ENCODE data around the gene RFX1. TPM values are rescaled to one million over a fixed set of nuclear protein-coding genes. Genes with fewer than 3 reads are reported as not detected.

Gene RFX1
- total and polyA plus RNA-seq, 2 experiments from 2014 or later: 8.9 to 11.8 TPM

DNA sequence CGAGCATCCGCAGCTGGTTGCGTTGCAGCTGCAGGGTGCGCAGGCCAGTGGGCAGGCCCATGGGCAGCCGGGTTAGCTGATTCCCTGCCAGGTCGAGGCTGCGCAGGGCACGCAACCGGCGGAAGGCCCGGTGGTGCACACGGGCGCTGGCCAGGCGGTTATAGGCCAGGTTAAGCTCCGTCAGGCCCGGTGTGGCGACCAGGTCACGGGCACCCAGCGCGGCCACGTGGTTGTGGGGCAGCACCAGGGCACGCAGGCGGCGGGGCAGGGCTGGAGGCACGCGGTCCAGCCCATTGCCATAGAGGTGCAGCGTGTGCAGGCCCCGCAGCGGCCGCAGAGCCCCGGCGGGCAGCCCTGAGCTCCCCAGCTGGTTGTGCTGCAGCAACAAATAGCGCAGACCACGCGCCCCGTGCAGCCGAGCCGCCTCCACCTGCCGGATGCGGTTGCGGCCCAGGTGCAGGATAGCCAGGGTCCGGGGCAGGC lies 73.2 kb downstream of the RFX1 start:
- H3K27ac Mint-ChIP-seq: peak overlapping the region; percentile 13; the same call in 1 of the 2 replicates
- TF ChIP-seq ETS1 (IDR thresholded peaks at IDR 0.05): no peak
- TF ChIP-seq STAT1 (IDR thresholded peaks at IDR 0.05; ENCODE audit: unreplicated experiment): no peak
- no peak for TF ChIP-seq ZNF331 (CRISPR knock-in tag; IDR thresholded peaks at IDR 0.05; ENCODE audit: low read depth)
- TF ChIP-seq EZH2phosphoT487 (IDR thresholded peaks at IDR 0.05; ENCODE audit: unreplicated experiment): no peak
- no peak for TF ChIP-seq POLR2AphosphoS5 (IDR thresholded peaks at IDR 0.05; ENCODE audit: low read depth)
- TF ChIP-seq, protein P1, sequence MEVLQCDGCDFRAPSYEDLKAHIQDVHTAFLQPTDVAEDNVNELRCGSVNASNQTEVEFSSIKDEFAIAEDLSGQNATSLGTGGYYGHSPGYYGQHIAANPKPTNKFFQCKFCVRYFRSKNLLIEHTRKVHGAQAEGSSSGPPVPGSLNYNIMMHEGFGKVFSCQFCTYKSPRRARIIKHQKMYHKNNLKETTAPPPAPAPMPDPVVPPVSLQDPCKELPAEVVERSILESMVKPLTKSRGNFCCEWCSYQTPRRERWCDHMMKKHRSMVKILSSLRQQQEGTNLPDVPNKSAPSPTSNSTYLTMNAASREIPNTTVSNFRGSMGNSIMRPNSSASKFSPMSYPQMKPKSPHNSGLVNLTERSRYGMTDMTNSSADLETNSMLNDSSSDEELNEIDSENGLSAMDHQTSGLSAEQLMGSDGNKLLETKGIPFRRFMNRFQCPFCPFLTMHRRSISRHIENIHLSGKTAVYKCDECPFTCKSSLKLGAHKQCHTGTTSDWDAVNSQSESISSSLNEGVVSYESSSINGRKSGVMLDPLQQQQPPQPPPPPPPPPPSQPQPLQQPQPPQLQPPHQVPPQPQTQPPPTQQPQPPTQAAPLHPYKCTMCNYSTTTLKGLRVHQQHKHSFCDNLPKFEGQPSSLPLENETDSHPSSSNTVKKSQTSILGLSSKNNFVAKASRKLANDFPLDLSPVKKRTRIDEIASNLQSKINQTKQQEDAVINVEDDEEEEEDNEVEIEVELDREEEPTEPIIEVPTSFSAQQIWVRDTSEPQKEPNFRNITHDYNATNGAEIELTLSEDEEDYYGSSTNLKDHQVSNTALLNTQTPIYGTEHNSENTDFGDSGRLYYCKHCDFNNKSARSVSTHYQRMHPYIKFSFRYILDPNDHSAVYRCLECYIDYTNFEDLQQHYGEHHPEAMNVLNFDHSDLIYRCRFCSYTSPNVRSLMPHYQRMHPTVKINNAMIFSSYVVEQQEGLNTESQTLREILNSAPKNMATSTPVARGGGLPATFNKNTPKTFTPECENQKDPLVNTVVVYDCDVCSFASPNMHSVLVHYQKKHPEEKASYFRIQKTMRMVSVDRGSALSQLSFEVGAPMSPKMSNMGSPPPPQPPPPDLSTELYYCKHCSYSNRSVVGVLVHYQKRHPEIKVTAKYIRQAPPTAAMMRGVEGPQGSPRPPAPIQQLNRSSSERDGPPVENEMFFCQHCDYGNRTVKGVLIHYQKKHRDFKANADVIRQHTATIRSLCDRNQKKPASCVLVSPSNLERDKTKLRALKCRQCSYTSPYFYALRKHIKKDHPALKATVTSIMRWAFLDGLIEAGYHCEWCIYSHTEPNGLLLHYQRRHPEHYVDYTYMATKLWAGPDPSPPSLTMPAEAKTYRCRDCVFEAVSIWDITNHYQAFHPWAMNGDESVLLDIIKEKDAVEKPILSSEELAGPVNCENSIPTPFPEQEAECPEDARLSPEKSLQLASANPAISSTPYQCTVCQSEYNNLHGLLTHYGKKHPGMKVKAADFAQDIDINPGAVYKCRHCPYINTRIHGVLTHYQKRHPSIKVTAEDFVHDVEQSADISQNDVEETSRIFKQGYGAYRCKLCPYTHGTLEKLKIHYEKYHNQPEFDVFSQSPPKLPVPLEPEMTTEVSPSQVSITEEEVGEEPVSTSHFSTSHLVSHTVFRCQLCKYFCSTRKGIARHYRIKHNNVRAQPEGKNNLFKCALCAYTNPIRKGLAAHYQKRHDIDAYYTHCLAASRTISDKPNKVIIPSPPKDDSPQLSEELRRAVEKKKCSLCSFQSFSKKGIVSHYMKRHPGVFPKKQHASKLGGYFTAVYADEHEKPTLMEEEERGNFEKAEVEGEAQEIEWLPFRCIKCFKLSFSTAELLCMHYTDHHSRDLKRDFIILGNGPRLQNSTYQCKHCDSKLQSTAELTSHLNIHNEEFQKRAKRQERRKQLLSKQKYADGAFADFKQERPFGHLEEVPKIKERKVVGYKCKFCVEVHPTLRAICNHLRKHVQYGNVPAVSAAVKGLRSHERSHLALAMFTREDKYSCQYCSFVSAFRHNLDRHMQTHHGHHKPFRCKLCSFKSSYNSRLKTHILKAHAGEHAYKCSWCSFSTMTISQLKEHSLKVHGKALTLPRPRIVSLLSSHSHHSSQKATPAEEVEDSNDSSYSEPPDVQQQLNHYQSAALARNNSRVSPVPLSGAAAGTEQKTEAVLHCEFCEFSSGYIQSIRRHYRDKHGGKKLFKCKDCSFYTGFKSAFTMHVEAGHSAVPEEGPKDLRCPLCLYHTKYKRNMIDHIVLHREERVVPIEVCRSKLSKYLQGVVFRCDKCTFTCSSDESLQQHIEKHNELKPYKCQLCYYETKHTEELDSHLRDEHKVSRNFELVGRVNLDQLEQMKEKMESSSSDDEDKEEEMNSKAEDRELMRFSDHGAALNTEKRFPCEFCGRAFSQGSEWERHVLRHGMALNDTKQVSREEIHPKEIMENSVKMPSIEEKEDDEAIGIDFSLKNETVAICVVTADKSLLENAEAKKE (CRISPR knock-in tag; IDR thresholded peaks at IDR 0.05): no peak
- no peak for TF ChIP-seq ZNF114 (CRISPR knock-in tag; IDR thresholded peaks at IDR 0.05)
- no peak for TF ChIP-seq CREB1 (CRISPR knock-in tag; IDR thresholded peaks at IDR 0.05; ENCODE audit: low read depth)
- no peak for TF ChIP-seq JUNB (IDR thresholded peaks at IDR 0.05; ENCODE audit: unreplicated experiment)
- TF ChIP-seq, protein P2, sequence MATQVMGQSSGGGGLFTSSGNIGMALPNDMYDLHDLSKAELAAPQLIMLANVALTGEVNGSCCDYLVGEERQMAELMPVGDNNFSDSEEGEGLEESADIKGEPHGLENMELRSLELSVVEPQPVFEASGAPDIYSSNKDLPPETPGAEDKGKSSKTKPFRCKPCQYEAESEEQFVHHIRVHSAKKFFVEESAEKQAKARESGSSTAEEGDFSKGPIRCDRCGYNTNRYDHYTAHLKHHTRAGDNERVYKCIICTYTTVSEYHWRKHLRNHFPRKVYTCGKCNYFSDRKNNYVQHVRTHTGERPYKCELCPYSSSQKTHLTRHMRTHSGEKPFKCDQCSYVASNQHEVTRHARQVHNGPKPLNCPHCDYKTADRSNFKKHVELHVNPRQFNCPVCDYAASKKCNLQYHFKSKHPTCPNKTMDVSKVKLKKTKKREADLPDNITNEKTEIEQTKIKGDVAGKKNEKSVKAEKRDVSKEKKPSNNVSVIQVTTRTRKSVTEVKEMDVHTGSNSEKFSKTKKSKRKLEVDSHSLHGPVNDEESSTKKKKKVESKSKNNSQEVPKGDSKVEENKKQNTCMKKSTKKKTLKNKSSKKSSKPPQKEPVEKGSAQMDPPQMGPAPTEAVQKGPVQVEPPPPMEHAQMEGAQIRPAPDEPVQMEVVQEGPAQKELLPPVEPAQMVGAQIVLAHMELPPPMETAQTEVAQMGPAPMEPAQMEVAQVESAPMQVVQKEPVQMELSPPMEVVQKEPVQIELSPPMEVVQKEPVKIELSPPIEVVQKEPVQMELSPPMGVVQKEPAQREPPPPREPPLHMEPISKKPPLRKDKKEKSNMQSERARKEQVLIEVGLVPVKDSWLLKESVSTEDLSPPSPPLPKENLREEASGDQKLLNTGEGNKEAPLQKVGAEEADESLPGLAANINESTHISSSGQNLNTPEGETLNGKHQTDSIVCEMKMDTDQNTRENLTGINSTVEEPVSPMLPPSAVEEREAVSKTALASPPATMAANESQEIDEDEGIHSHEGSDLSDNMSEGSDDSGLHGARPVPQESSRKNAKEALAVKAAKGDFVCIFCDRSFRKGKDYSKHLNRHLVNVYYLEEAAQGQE (IDR thresholded peaks at IDR 0.05; ENCODE audit: unreplicated experiment): no peak
- no peak for TF ChIP-seq CTCF (conservative IDR thresholded peaks at IDR 0.05; ENCODE audit: low read depth in 2 of 2)
- TF ChIP-seq EZH2 (IDR thresholded peaks at IDR 0.05; ENCODE audit: low read depth, unreplicated experiment): no peak
- no peak overlapping the region for H3K4me2 ChIP-seq
- no peaks in the 10 kb centered on the region for H3K27me3 ChIP-seq (ENCODE audit: insufficient read depth)
- no peaks in the 10 kb centered on the region for H3K36me3 ChIP-seq (ENCODE audit: insufficient read depth)
- no peak overlapping the region for H3K4me3 ChIP-seq
- peaks cover 6% of the 10 kb centered on the region for H3K36me3 Mint-ChIP-seq (ENCODE audit: low read depth)
- DNase-seq (ENCODE audit: low spot score): peak; percentile 21
- H4K20me1 ChIP-seq (replicated peaks; ENCODE audit: insufficient read depth): no peaks in the 10 kb centered on the region; the same call in 1 of the 2 replicates
- H3K9me3 Mint-ChIP-seq: no peaks in the 10 kb centered on the region; the same call in 2 of the 3 replicates
- ATAC-seq: no peak
- peaks cover 9% of the 10 kb centered on the region; the same call in 1 of the 2 replicates for H3K4me1 ChIP-seq (ENCODE audit: insufficient read depth)
- no peak overlapping the region for H2AFZ ChIP-seq
- H3K27ac ChIP-seq (ENCODE audit: low read depth): no peak overlapping the region
- H3K4me1 Mint-ChIP-seq: peaks cover 31% of the 10 kb centered on the region
- H3K4me3 Mint-ChIP-seq: no peak overlapping the region
- H3K27me3 Mint-ChIP-seq (ENCODE audit: insufficient read depth, low read depth, poor library complexity): peaks cover 9% of the 10 kb centered on the region
- H3F3A ChIP-seq (replicated peaks; ENCODE audit: low read depth): peaks cover 15% of the 10 kb centered on the region
- no peaks in the 10 kb centered on the region for H3K9me2 ChIP-seq (ENCODE audit: insufficient read depth)
- H3K79me2 ChIP-seq (replicated peaks; ENCODE audit: insufficient read depth): no peaks in the 10 kb centered on the region
